ENCODE data around the gene SIX2. TPM values are rescaled to one million over a fixed set of nuclear protein-coding genes. Genes with fewer than 3 reads are reported as not detected.

The SIX2 gene
- polyA plus RNA-seq, 1 donor (not counting 4 experiments of a cell fraction or from before 2014, with no cell fraction given), result not detected

DNA sequence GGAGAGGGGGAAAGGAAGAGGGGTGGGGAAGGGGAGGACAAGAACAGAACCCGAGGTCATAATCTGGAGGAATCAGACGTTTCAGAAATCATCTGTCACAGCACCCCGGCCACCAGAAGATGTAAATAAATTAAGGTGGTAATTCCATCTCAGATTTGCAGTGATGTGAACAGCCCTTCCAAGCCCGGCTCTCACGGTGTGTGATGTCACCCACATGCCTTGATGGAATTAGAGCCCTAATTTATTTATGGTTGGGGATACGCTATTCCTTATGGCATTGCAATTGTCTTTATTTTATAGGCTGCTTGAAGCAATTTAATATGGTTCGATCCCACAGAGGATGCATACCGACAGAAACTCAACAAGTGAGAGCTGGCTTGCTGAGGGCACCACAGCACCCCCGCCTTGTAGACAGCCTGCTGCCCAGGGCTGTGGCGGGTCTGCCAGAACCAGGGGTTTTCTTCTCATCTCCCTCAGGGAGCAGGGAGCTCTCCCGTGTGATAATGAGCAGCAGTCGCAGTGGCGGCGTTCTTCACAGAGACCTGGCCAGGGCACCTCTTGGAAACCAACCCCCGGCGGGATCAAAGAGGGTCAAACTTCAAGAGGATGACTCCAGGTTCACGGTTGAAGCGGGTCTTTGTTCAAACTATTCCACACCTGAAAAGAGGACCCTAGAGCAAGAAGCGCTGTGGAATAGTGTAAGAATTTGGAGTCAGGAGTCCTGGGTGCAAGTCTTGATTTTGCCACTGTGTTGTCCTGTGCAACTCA, 40.5 kb upstream of the SIX2 start:
- no peak for DNase-seq (ENCODE audit: low read depth, low spot score)
- Histone ChIP-seq H3K27me3 (ENCODE audit: control insufficient read depth, extremely low read depth, insufficient read depth, low read length) (peaks cover 8% of the 10 kb centered on the region), H3K9me1 (ENCODE audit: control insufficient read depth, extremely low read depth, insufficient read depth, low read length) (no peaks in the 10 kb centered on the region), H3K79me2 (ENCODE audit: control insufficient read depth, insufficient read depth, low read length) (no peaks in the 10 kb centered on the region), H3K27ac (ENCODE audit: control insufficient read depth, insufficient read depth, low read length) (no peak overlapping the region), H4K20me1 (ENCODE audit: control insufficient read depth, extremely low read depth, insufficient read depth, low read length) (no peaks in the 10 kb centered on the region), H3K36me3 (ENCODE audit: control insufficient read depth in 2 of 2, extremely low read depth in 1 of 2, insufficient read depth in 2 of 2, low read length in 2 of 2) (no peaks in the 10 kb centered on the region), H3K4me2 (ENCODE audit: control insufficient read depth, extremely low read depth, insufficient read depth, low read depth, low read length) (no peak overlapping the region), H2AFZ (ENCODE audit: control insufficient read depth, low read length) (no peak overlapping the region), H3K9ac (ENCODE audit: control insufficient read depth, extremely low read depth, insufficient read depth, low read length) (no peak overlapping the region), H3K4me3 (ENCODE audit: control insufficient read depth in 2 of 3, extremely low read depth in 1 of 3, insufficient read depth in 2 of 3, low read depth in 1 of 3, low read length in 3 of 3) (no peak overlapping the region), H3K9me3 (ENCODE audit: control insufficient read depth, low read depth, low read length) (no peaks in the 10 kb centered on the region), H3K4me1 (ENCODE audit: control insufficient read depth, extremely low read depth, insufficient read depth, low read length) (no peaks in the 10 kb centered on the region)
- TF ChIP-seq EZH2 (IDR thresholded peaks at IDR 0.05; ENCODE audit: low read length), result no peak
- TF ChIP-seq, protein P1, sequence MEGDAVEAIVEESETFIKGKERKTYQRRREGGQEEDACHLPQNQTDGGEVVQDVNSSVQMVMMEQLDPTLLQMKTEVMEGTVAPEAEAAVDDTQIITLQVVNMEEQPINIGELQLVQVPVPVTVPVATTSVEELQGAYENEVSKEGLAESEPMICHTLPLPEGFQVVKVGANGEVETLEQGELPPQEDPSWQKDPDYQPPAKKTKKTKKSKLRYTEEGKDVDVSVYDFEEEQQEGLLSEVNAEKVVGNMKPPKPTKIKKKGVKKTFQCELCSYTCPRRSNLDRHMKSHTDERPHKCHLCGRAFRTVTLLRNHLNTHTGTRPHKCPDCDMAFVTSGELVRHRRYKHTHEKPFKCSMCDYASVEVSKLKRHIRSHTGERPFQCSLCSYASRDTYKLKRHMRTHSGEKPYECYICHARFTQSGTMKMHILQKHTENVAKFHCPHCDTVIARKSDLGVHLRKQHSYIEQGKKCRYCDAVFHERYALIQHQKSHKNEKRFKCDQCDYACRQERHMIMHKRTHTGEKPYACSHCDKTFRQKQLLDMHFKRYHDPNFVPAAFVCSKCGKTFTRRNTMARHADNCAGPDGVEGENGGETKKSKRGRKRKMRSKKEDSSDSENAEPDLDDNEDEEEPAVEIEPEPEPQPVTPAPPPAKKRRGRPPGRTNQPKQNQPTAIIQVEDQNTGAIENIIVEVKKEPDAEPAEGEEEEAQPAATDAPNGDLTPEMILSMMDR (optimal IDR thresholded peaks at IDR 0.05 in 1 of 3, IDR thresholded peaks at IDR 0.05 in 1 of 3, conservative IDR thresholded peaks at IDR 0.05 in 1 of 3; ENCODE audit: extremely low read depth in 1 of 3, insufficient read depth in 2 of 3, low read length in 3 of 3), result no peak
- no peak for FAIRE-seq
- dilution Hi-C loops (cut with MboI; ENCODE audit: extremely low pct_ligation_motif_present, low sequenced_read_pairs), result no loop called here

DNA sequence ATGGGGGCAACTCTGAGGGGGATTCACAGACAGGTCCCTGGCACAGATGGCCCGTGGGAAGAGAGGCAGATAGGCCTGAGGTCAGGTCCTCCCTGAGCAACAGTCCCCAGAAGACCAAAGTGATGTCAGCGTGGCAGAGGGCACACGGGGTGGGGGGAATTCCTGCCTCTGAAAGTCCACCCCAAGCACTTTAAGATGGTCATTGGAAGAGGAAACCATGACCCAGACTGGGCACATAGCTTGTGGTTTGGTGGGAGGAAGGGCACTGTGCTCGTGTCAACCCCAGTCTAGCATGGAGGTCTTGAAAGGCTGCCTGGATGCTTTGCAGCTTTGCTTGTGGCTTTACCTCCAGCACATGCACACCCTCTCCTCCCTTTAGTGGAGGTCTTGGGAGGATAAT, 38.0 kb upstream of the SIX2 start:
- Histone ChIP-seq H2AFZ (ENCODE audit: control insufficient read depth, low read length) (no peak overlapping the region), H3K4me2 (ENCODE audit: control insufficient read depth, extremely low read depth, insufficient read depth, low read depth, low read length) (no peak overlapping the region), H4K20me1 (ENCODE audit: control insufficient read depth, extremely low read depth, insufficient read depth, low read length) (no peaks in the 10 kb centered on the region), H3K79me2 (ENCODE audit: control insufficient read depth, insufficient read depth, low read length) (no peaks in the 10 kb centered on the region), H3K9ac (ENCODE audit: control insufficient read depth, extremely low read depth, insufficient read depth, low read length) (no peak overlapping the region), H3K9me3 (ENCODE audit: control insufficient read depth, low read depth, low read length) (no peaks in the 10 kb centered on the region), H3K4me3 (ENCODE audit: control insufficient read depth in 2 of 3, extremely low read depth in 1 of 3, insufficient read depth in 2 of 3, low read depth in 1 of 3, low read length in 3 of 3) (no peak overlapping the region), H3K36me3 (ENCODE audit: control insufficient read depth in 2 of 2, extremely low read depth in 1 of 2, insufficient read depth in 2 of 2, low read length in 2 of 2) (no peaks in the 10 kb centered on the region), H3K27ac (ENCODE audit: control insufficient read depth, insufficient read depth, low read length) (no peak overlapping the region), H3K27me3 (ENCODE audit: control insufficient read depth, extremely low read depth, insufficient read depth, low read length) (peaks cover 12% of the 10 kb centered on the region), H3K9me1 (ENCODE audit: control insufficient read depth, extremely low read depth, insufficient read depth, low read length) (no peaks in the 10 kb centered on the region), H3K4me1 (ENCODE audit: control insufficient read depth, extremely low read depth, insufficient read depth, low read length) (no peaks in the 10 kb centered on the region)
- no peak for FAIRE-seq
- DNase-seq (ENCODE audit: low read depth, low spot score), result no peak
- TF ChIP-seq, protein P1 (optimal IDR thresholded peaks at IDR 0.05 in 1 of 3, IDR thresholded peaks at IDR 0.05 in 1 of 3, conservative IDR thresholded peaks at IDR 0.05 in 1 of 3; ENCODE audit: extremely low read depth in 1 of 3, insufficient read depth in 2 of 3, low read length in 3 of 3), result no peak
- no peak for TF ChIP-seq EZH2 (IDR thresholded peaks at IDR 0.05; ENCODE audit: low read length)
- dilution Hi-C loops (cut with MboI; ENCODE audit: extremely low pct_ligation_motif_present, low sequenced_read_pairs), result no loop called here

Measured in keratinocyte (primary cell).